Measurements from ENCODE around the gene SLC25A26.

Gene SLC25A26

DNA sequence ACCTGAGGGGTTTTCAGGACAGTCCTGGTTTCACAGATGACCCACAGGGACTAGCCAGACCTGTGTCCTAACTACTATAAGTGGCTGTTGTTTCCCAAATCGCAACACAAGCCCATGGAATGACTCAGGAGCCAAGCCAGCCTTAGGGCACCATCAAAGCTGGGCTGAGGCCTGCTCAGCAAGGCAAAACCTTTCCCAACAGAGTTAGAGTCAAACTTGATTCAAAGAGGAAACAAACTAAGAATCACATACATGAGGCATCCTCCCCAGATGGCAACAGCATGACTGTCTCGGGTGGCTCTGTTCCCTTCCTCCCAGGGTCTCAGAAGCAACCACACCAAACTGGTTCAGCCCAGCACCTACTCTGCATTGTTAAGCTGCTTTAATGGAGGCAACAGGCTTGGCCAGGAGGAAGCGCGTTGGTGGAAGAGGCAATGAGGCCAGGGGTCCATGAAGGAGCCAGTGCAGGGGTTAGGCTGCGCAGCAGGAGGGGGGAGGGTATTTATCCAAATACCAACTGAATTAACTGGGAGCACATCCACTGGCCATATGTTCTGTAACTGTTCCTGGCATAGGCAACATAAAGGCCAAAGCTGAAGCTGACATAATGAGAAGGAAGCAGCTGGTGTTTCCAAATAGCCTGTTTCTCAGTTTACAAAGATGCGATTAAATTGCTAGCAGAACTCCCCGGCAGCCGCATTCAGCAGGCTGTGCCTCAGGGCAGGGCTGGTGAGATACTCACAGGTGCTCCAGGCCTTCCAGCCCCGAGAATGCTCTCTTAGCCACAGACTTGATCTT is 177.6 kb downstream of the SLC25A26 start:
- Mint-ChIP-seq H3K9me3 (no peaks in the 10 kb centered on the region), H3K4me3 (no peak overlapping the region), H3K27ac (no peak overlapping the region), H3K36me3 (ENCODE audit: low read depth) (peaks cover 22% of the 10 kb centered on the region), H3K4me1 (ENCODE audit: low read depth) (peaks cover 12% of the 10 kb centered on the region), H3K27me3 (no peaks in the 10 kb centered on the region)
- intact Hi-C loops (cut with micrococcal nuclease), result no loop called here

- H3K36me3 Mint-ChIP-seq (ENCODE audit: low read depth), result peaks cover 17% of the 10 kb centered on the region
- no peaks in the 10 kb centered on the region for H3K27me3 Mint-ChIP-seq
- H3K9me3 Mint-ChIP-seq, result no peaks in the 10 kb centered on the region
- H3K4me1 Mint-ChIP-seq (ENCODE audit: low read depth), result peaks cover 12% of the 10 kb centered on the region
- H3K4me3 Mint-ChIP-seq, result no peak overlapping the region
- H3K27ac Mint-ChIP-seq, result no peak overlapping the region
- intact Hi-C loops (cut with micrococcal nuclease), result no loop called here
These were observed 178.9 kb downstream of the SLC25A26 start for GRCh38 chr3:66399529-66400232.

DNA sequence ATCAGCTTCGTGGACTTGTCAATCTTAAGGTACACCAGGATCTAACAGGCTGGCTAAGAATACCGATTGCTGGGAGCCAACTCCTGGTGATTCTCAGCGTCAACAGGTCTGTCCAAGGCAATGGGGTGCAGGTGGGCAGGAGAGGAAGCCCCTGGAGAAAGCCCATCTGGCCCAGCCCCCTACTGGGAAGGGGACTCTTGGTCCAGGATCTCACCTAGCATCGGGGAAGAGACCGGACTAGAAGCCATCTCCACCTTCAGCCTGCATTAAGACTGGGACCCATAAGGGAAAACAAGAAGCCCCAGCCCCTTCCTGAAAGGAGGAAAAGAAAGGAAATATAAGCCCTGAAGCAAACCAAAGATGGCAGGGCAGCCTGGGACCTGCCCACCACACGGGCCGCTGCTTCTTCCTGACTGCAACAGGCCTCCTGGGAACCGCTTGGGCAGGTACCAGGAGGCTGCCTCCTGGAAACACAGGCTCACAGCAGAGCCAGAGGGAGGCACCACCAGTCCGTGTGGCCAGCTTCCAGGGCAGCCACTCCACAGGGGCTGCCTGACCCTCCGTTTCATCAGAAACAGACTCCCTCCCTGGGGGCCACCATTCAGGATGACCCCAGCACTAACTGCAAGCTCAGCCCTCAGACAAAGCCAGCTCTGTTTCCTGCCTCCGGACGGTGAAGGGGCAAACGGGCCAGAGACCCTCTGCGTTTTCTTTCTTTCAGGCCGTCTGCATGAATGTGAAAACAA is 179.8 kb downstream of the SLC25A26 start:
- H3K36me3 Mint-ChIP-seq (ENCODE audit: low read depth), result peaks cover 26% of the 10 kb centered on the region
- no peaks in the 10 kb centered on the region for H3K27me3 Mint-ChIP-seq
- H3K27ac Mint-ChIP-seq, result no peak overlapping the region
- no peak overlapping the region for H3K4me3 Mint-ChIP-seq
- intact Hi-C loops (cut with micrococcal nuclease), result no loop called here
- no peaks in the 10 kb centered on the region for H3K9me3 Mint-ChIP-seq
- H3K4me1 Mint-ChIP-seq (ENCODE audit: low read depth), result peaks cover 12% of the 10 kb centered on the region

- H3K36me3 Mint-ChIP-seq (ENCODE audit: low read depth), result peaks cover 29% of the 10 kb centered on the region
- no peak overlapping the region for H3K27ac Mint-ChIP-seq
- H3K27me3 Mint-ChIP-seq, result no peaks in the 10 kb centered on the region
These were observed 180.4 kb downstream of the SLC25A26 start for GRCh38 chr3:66401157-66401550.

GRCh38 chr3:66401675-66402491 is 181.1 kb downstream of the SLC25A26 start:
- H3K27me3 Mint-ChIP-seq, result no peaks in the 10 kb centered on the region
- no peak overlapping the region for H3K4me3 Mint-ChIP-seq
- H3K4me1 Mint-ChIP-seq (ENCODE audit: low read depth), result peaks cover 12% of the 10 kb centered on the region
- H3K27ac Mint-ChIP-seq, result no peak overlapping the region
- H3K9me3 Mint-ChIP-seq, result no peaks in the 10 kb centered on the region
- peaks cover 22% of the 10 kb centered on the region for H3K36me3 Mint-ChIP-seq (ENCODE audit: low read depth)
- intact Hi-C loops (cut with micrococcal nuclease), result no loop called here

More at GRCh38 chr3:66401157-66401550, 180.4 kb downstream of the SLC25A26 start:
- intact Hi-C loops (cut with micrococcal nuclease), result no loop called here
- Mint-ChIP-seq H3K9me3 (no peaks in the 10 kb centered on the region), H3K4me3 (no peak overlapping the region), H3K4me1 (ENCODE audit: low read depth) (peaks cover 12% of the 10 kb centered on the region)

DNA sequence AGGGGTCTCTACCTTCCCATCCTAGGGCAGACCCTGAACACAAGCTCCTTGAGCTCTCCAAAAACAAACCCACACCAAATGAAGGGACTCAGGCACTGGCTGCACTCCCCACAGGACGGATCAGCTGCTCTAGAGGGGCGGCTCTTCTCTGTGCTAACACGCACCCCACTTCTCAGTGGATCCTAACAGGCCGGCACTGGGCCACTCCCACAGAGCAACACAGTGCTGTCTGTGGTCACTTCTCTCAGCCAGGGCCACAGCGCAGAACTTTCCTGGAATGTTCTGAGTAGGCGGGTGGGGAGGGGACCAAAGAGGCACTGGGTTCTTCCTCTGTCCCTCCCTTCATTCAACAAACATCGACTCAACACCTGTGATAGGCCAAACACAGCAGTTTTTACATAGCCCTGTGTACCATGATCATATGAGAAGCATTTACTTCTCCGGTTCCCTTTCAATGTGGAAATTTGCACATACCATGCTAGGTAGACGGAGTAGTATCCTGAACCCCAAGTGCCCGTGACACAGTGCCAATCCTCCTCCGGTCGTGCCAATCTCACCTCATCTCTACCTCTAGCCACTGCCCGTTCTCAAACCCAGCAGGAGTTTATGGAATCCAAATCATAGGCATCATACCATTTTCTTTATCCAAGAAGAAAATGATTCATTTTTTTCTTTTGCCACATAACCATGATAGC is 181.9 kb downstream of the SLC25A26 start:
- intact Hi-C loops (cut with micrococcal nuclease), result no loop called here
- peaks cover 9% of the 10 kb centered on the region for H3K4me1 Mint-ChIP-seq (ENCODE audit: low read depth)
- peaks cover 19% of the 10 kb centered on the region for H3K36me3 Mint-ChIP-seq (ENCODE audit: low read depth)
- no peak overlapping the region for H3K27ac Mint-ChIP-seq
- H3K4me3 Mint-ChIP-seq, result no peak overlapping the region
- no peaks in the 10 kb centered on the region for H3K27me3 Mint-ChIP-seq
- H3K9me3 Mint-ChIP-seq, result no peaks in the 10 kb centered on the region

DNA sequence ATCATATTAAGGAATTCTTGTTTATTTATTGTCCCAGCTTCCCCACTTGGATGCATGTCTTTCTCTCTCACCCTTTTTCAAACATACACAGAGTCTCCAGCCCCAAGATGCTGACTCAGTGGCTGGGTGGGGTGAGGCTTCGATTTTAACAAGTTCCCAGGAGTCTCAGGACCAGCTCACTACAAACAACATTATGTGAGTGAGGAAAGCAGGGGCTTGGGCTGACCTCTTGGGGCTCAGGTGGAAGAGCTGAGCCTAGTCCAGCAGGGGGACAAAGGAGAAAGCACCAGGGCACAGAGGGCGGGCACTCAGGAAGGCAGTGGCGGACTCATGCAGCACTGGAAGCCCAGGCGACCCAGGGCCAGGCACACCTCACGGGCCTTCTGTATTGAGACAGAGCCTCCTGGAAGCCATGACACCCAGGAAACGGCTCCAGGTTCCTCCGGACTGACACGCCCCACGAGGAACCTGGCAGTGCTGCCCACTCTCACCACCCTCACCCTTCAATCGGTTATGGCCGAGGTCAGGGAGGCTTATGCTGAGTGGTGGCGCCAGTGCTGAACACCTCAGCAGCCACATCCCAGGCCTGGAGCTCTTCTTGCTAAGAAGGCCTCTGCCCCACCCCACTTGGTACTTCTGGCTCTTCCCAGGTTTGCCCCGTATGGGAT is 182.7 kb downstream of the SLC25A26 start:
- Mint-ChIP-seq H3K36me3 (ENCODE audit: low read depth) (peaks cover 15% of the 10 kb centered on the region), H3K27ac (no peak overlapping the region), H3K4me1 (ENCODE audit: low read depth) (peaks cover 1% of the 10 kb centered on the region), H3K27me3 (no peaks in the 10 kb centered on the region), H3K9me3 (no peaks in the 10 kb centered on the region), H3K4me3 (no peak overlapping the region)
- intact Hi-C loops (cut with micrococcal nuclease), result no loop called here

DNA sequence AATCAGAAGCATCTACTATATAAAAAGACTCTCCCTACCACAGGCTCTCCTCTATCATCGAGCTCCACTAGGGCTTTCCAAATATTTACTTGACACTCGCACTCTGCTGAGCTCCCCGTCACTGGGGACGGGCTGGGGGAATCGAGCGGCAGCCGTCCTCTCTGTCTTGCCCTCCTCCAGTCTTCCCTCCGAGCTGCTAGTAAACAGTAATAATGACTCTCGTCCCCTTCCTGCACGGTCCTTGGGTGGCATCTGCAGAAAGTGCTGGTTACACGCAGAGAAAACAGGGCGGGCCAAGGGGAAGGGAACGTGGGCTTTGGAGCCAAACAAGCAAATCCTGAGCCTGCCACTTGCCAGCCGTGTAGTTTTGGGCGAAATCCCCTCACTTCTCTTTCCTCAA is 183.4 kb downstream of the SLC25A26 start:
- intact Hi-C loops (cut with micrococcal nuclease), result no loop called here
- peaks cover 13% of the 10 kb centered on the region for H3K36me3 Mint-ChIP-seq (ENCODE audit: low read depth)
- H3K4me3 Mint-ChIP-seq, result no peak overlapping the region
- no peaks in the 10 kb centered on the region for H3K27me3 Mint-ChIP-seq
- no peaks in the 10 kb centered on the region for H3K4me1 Mint-ChIP-seq (ENCODE audit: low read depth)
- H3K9me3 Mint-ChIP-seq, result no peaks in the 10 kb centered on the region
- no peak overlapping the region for H3K27ac Mint-ChIP-seq

DNA sequence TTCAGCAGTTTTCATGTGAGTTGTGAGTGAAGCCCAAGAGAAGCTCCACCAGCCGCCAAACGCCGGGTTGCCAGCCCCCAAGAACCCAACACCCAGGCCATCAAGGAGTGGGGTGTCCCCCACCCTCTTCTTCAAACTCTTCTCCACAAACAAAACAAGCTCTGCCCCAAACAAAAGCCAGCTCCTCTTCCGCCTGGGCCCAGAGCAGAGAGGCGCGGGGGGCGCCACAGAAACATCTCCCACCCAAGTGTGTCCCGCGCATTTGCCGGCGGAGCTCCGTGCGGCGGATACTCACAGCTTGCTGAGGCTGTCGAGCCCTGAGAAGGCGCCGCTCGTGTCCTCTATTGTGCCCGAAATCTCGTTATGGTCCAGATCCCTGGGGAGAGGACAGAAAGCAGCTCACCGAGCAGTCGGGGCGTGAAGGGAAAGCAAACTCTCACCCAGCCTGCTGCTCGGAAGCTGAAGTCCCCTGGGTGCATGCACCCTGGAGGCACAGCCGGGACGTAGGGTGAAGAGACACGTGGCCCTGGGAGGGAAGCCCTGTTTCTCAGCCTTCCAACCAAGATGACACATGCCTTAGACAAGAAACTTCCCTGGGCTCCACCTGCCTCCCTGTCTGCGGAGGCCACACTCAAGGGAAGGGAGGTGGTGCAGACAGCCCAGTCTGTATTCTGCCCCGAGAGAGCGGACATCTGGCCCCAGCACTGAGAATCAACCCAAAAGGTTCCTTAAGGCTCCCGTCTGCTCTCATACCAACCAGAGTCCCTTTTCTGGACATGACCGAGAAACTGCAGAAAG is 184.3 kb downstream of the SLC25A26 start:
- Mint-ChIP-seq H3K9me3 (no peaks in the 10 kb centered on the region), H3K27ac (no peak overlapping the region), H3K4me1 (ENCODE audit: low read depth) (no peaks in the 10 kb centered on the region), H3K27me3 (no peaks in the 10 kb centered on the region), H3K36me3 (ENCODE audit: low read depth) (peaks cover 16% of the 10 kb centered on the region), H3K4me3 (no peak overlapping the region)
- intact Hi-C loops (cut with micrococcal nuclease), result no loop called here

GRCh38 chr3:66405701-66406091 is 184.9 kb downstream of the SLC25A26 start:
- intact Hi-C loops (cut with micrococcal nuclease), result no loop called here
- no peak overlapping the region for H3K27ac Mint-ChIP-seq
- H3K4me1 Mint-ChIP-seq (ENCODE audit: low read depth), result no peaks in the 10 kb centered on the region
- H3K9me3 Mint-ChIP-seq, result no peaks in the 10 kb centered on the region
- no peak overlapping the region for H3K4me3 Mint-ChIP-seq
- H3K36me3 Mint-ChIP-seq (ENCODE audit: low read depth), result peaks cover 22% of the 10 kb centered on the region
- H3K27me3 Mint-ChIP-seq, result no peaks in the 10 kb centered on the region

- Mint-ChIP-seq H3K4me3 (no peak overlapping the region), H3K36me3 (ENCODE audit: low read depth) (peaks cover 23% of the 10 kb centered on the region), H3K27ac (no peak overlapping the region), H3K9me3 (no peaks in the 10 kb centered on the region), H3K4me1 (ENCODE audit: low read depth) (no peaks in the 10 kb centered on the region), H3K27me3 (no peaks in the 10 kb centered on the region)
- intact Hi-C loops (cut with micrococcal nuclease), result no loop called here
These were observed 185.4 kb downstream of the SLC25A26 start for GRCh38 chr3:66406163-66406562.

All from dendritic cell treated with granulocyte-macrophage colony-stimulating factor and Interleukin-4, amounts not matched to agents 40 ng/mL and 50 ng/mL, for 4 days (primary cell).